Measurements from ENCODE around the gene ADARB2.

DNA sequence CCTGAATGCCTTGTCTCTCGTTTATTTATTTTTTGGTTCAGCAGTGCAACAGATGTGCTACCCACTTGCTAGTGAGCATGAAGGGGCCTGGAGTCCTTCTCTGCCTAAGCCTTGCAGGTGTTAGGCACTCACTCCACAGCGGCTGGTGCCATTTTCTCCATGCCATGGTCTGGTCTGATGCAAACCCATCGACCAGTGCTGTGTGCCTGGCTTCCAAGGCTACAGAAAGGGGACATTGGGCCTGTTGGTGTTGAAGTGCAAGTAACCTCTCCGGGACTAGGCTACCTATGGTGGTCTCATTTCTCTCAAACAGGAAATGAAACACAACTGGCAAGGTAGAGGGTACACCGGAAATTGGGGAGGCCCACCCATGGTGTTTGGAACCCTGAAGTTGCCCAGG is 198.1 kb downstream of the ADARB2 start:
- TF ChIP-seq, protein P1, sequence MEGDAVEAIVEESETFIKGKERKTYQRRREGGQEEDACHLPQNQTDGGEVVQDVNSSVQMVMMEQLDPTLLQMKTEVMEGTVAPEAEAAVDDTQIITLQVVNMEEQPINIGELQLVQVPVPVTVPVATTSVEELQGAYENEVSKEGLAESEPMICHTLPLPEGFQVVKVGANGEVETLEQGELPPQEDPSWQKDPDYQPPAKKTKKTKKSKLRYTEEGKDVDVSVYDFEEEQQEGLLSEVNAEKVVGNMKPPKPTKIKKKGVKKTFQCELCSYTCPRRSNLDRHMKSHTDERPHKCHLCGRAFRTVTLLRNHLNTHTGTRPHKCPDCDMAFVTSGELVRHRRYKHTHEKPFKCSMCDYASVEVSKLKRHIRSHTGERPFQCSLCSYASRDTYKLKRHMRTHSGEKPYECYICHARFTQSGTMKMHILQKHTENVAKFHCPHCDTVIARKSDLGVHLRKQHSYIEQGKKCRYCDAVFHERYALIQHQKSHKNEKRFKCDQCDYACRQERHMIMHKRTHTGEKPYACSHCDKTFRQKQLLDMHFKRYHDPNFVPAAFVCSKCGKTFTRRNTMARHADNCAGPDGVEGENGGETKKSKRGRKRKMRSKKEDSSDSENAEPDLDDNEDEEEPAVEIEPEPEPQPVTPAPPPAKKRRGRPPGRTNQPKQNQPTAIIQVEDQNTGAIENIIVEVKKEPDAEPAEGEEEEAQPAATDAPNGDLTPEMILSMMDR (IDR thresholded peaks at IDR 0.05; ENCODE audit: low read depth, low read length, poor library complexity, severe bottlenecking), result no peak
- TF ChIP-seq EZH2phosphoT487 (IDR thresholded peaks at IDR 0.05; ENCODE audit: borderline replicate concordance, low read length), result no peak

Measured in DOHH2 (cell line).